NCI-H187 treated with DMSO at 0.1 percent for 48 hours (cell line): ENCODE data around the gene RGS4.

Experiments used
- DNase-seq: peaks from one replicate; lab custom pipeline; 2025; lab: John Stamatoyannopoulos, UW

RGS4 gene

GRCh38 chr1:163069142-163069541, at the start of gene RGS4:
TSS of gene RGS4 (plus strand) at chr1:163069361. CDS start at chr1:163069485, 124 bp downstream.
- DNase-seq = no peak

GRCh38 chr1:163022129-163022528, 47.0 kb upstream of the RGS4 start:
- no peak for DNase-seq

- DNase-seq = no peak
Measured at GRCh38 chr1:163027610-163028009, 41.6 kb upstream of the RGS4 start.

- no peak for DNase-seq
Measured at GRCh38 chr1:163029901-163030300, 39.3 kb upstream of the RGS4 start.

- DNase-seq = peak; percentile 78
Measured at GRCh38 chr1:163035446-163036249, 33.5 kb upstream of the RGS4 start.

GRCh38 chr1:163036671-163037070, 32.5 kb upstream of the RGS4 start:
- DNase-seq = no peak

- DNase-seq = no peak
Measured at GRCh38 chr1:163038928-163039706, 30.0 kb upstream of the RGS4 start.

GRCh38 chr1:163039707-163040093, 29.5 kb upstream of the RGS4 start:
- no peak for DNase-seq

GRCh38 chr1:163046071-163046470, 23.1 kb upstream of the RGS4 start:
- DNase-seq = no peak

- DNase-seq = no peak
Measured at GRCh38 chr1:163047951-163048659, 21.1 kb upstream of the RGS4 start.

- no peak for DNase-seq
Measured at GRCh38 chr1:163048869-163049268, 20.3 kb upstream of the RGS4 start.

GRCh38 chr1:163049296-163049695, 19.9 kb upstream of the RGS4 start:
- DNase-seq = no peak

- DNase-seq = no peak
Measured at GRCh38 chr1:163050496-163050895, 18.7 kb upstream of the RGS4 start.

- DNase-seq = peak; percentile 72
Measured at GRCh38 chr1:163054181-163054591, 15.0 kb upstream of the RGS4 start.

GRCh38 chr1:163055005-163055404, 14.2 kb upstream of the RGS4 start:
- no peak for DNase-seq

GRCh38 chr1:163055531-163055930, 13.6 kb upstream of the RGS4 start:
- peak; percentile 89 for DNase-seq

GRCh38 chr1:163056831-163057230, 12.3 kb upstream of the RGS4 start:
- no peak for DNase-seq

GRCh38 chr1:163060343-163061007, 8.7 kb upstream of the RGS4 start:
- no peak for DNase-seq

GRCh38 chr1:163063143-163063542, 6.0 kb upstream of the RGS4 start:
- DNase-seq = no peak

GRCh38 chr1:163063610-163064009, 5.6 kb upstream of the RGS4 start:
- no peak for DNase-seq

GRCh38 chr1:163066168-163066567, 3.0 kb upstream of the RGS4 start:
- no peak for DNase-seq

GRCh38 chr1:163066686-163067085, 2.5 kb upstream of the RGS4 start:
- DNase-seq = no peak
